Neural cell (in vitro differentiated cells): ENCODE data around the gene FKBP1B. TPM values are rescaled to one million over a fixed set of nuclear protein-coding genes. Genes with fewer than 3 reads are reported as not detected.

Source experiments
- H2AFZ ChIP-seq: fragments of 200-600, 300-800 bp; sonication (generic), shearing (Covaris generic); 2 replicates; pipeline ENCODE4 v1.6.0; 2014; ENCODE audit warnings: low read depth, mild to moderate bottlenecking, antibody characterized with exemption, low read length, moderate library complexity
- H3F3A ChIP-seq: fragments of 200-600 bp; shearing (Covaris generic); 2 replicates; pipeline ENCODE4 v1.6.1; 2016; ENCODE audit warnings: mild to moderate bottlenecking, moderate library complexity, mixed read lengths, antibody characterized with exemption, low read length; ENCODE audit not compliant: insufficient read depth, poor library complexity, severe bottlenecking
- H3K27ac ChIP-seq: fragments of 200-600, 300-800 bp; sonication (generic), shearing (Covaris generic); 2 replicates; pipeline ENCODE4 v1.5.1; 2014; ENCODE audit warnings: mild to moderate bottlenecking, low read length, moderate library complexity
- H3K27me3 ChIP-seq: fragments of 300-800, 200-600 bp; sonication (generic), shearing (Covaris generic); 2 replicates; pipeline ENCODE4 v1.6.0; 2014; ENCODE audit warnings: mild to moderate bottlenecking, low read depth, low read length, moderate library complexity; ENCODE audit not compliant: insufficient read depth
- H3K36me3 ChIP-seq: fragments of 300-800, 200-600 bp; sonication (generic), shearing (Covaris generic); 2 replicates; pipeline ENCODE4 v1.5.1; 2014; ENCODE audit warnings: mild to moderate bottlenecking, antibody characterized with exemption, low read length, moderate library complexity; ENCODE audit not compliant: insufficient read depth
- H3K4me2 ChIP-seq: fragments of 300-800, 200-600 bp; sonication (generic), shearing (Covaris generic); 2 replicates; pipeline ENCODE4 v1.6.0; 2014; ENCODE audit warnings: mild to moderate bottlenecking, low read length
- H3K4me3 ChIP-seq: fragments of 300-800, 200-600 bp; sonication (generic), shearing (Covaris generic); 2 replicates; pipeline ENCODE4 v1.5.1; 2014; ENCODE audit warnings: mild to moderate bottlenecking, low read length, moderate library complexity
- H3K79me2 ChIP-seq: fragments of 200-600 bp; shearing (Covaris generic); replicated peaks from 2 replicates; pipeline ENCODE4 v1.6.0; 2014; ENCODE audit warnings: mild to moderate bottlenecking, low read length, moderate library complexity; ENCODE audit not compliant: insufficient read depth
- H3K9ac ChIP-seq: fragments of 300-800, 200-600 bp; sonication (generic), shearing (Covaris generic); 2 replicates; pipeline ENCODE4 v1.6.1; 2016; ENCODE audit warnings: mild to moderate bottlenecking, low read length, mixed read lengths
- H3K9me2 ChIP-seq: fragments of 200-600 bp; shearing (Covaris generic); 2 replicates; pipeline ENCODE4 v1.6.1; 2016; ENCODE audit warnings: mild to moderate bottlenecking, low read length, mixed read lengths; ENCODE audit not compliant: insufficient read depth
- H3K9me3 ChIP-seq: fragments of 200-600, 300-800 bp; sonication (generic), shearing (Covaris generic); 2 replicates; pipeline ENCODE4 v1.6.1; 2016; ENCODE audit warnings: mild to moderate bottlenecking, mixed run types, low read length, moderate library complexity, mixed read lengths
- H4K20me1 ChIP-seq: fragments of 200-600 bp; shearing (Covaris generic); 2 replicates; pipeline ENCODE4 v1.6.1; 2016; ENCODE audit warnings: mild to moderate bottlenecking, mixed run types; ENCODE audit not compliant: insufficient read depth
- CTCF ChIP-seq: fragments of 450-650 bp; IDR thresholded peaks from 2 replicates; pipeline ENCODE4 v1.5.1; 2014; ENCODE audit warnings: antibody characterized with exemption, mild to moderate bottlenecking, moderate library complexity; ENCODE audit not compliant: poor library complexity, severe bottlenecking
- EP300 ChIP-seq: fragments of 450-650 bp; conservative IDR thresholded peaks from 2 replicates; pipeline ENCODE4 v1.6.1; 2014; ENCODE audit warnings: antibody characterized with exemption, mild to moderate bottlenecking, moderate library complexity; ENCODE audit not compliant: poor library complexity, severe bottlenecking
- EZH2 ChIP-seq: fragments of 200-600, 300-800 bp; shearing (Covaris generic), sonication (generic); IDR thresholded peaks from 2 replicates; pipeline ENCODE4 v1.6.1; 2014; ENCODE audit warnings: antibody characterized with exemption, low read length, borderline replicate concordance, mild to moderate bottlenecking; ENCODE audit not compliant: insufficient read depth, poor library complexity, severe bottlenecking
- MXI1 ChIP-seq: fragments of 450-650 bp; conservative IDR thresholded peaks from 2 replicates; pipeline ENCODE4 v1.6.1; 2014; ENCODE audit warnings: antibody characterized with exemption, mild to moderate bottlenecking; ENCODE audit not compliant: poor library complexity, severe bottlenecking
- POLR2AphosphoS5 ChIP-seq: IDR thresholded peaks from 2 replicates; pipeline ENCODE4 v1.6.1; 2012
- RAD21 ChIP-seq: fragments of 450-650 bp; conservative IDR thresholded peaks from 2 replicates; pipeline ENCODE4 v1.6.1; 2014; ENCODE audit warnings: antibody characterized with exemption, mild to moderate bottlenecking, moderate library complexity
- REST ChIP-seq: IDR thresholded peaks from 2 replicates; pipeline ENCODE4 v1.6.1; 2012; ENCODE audit warnings: borderline replicate concordance
- SMC3 ChIP-seq: fragments of 450-650 bp; conservative IDR thresholded peaks from 2 replicates; pipeline ENCODE4 v1.6.1; 2014; ENCODE audit warnings: antibody characterized with exemption, mild to moderate bottlenecking, moderate library complexity; ENCODE audit not compliant: poor library complexity
- TAF1 ChIP-seq: IDR thresholded peaks from 2 replicates; pipeline ENCODE4 v1.6.1; 2012; ENCODE audit warnings: low read depth
- polyA plus RNA-seq: library from polyadenylated mRNA; depleted of rRNA; stranded (reverse); fragments of >200 nt; gene quantifications from 2 replicates; pipeline ENCODE4 v1.2.3, GENCODE V29; 2014

FKBP1B gene
- polyA plus RNA-seq, 1 donor from 2014 or later = 154 TPM

- H3K9me2 ChIP-seq = no peaks in the 10 kb centered on the region
- no peaks in the 10 kb centered on the region for H3K27me3 ChIP-seq
- no peak overlapping the region for H3K9ac ChIP-seq
- no peaks in the 10 kb centered on the region for H3F3A ChIP-seq
- H4K20me1 ChIP-seq = no peaks in the 10 kb centered on the region
- H3K4me2 ChIP-seq = no peak overlapping the region
- no peak overlapping the region for H3K27ac ChIP-seq
- H3K79me2 ChIP-seq = no peaks in the 10 kb centered on the region
- no peak overlapping the region for H3K4me3 ChIP-seq
- H3K36me3 ChIP-seq = no peaks in the 10 kb centered on the region
- H3K9me3 ChIP-seq = no peaks in the 10 kb centered on the region
- TF ChIP-seq REST (no peak), POLR2AphosphoS5 (no peak), EZH2 (no peak), RAD21 (no peak), CTCF (no peak), TAF1 (no peak)
- no peak overlapping the region for H2AFZ ChIP-seq
Measured at GRCh38 chr2:24019729-24020128, 29.8 kb upstream of the FKBP1B start.

GRCh38 chr2:24020244-24020643, 29.3 kb upstream of the FKBP1B start:
- no peak overlapping the region for H3K4me2 ChIP-seq
- no peak for TF ChIP-seq SMC3
- no peak for TF ChIP-seq POLR2AphosphoS5
- no peak for TF ChIP-seq TAF1
- TF ChIP-seq EP300 = no peak
- TF ChIP-seq RAD21 = no peak
- TF ChIP-seq EZH2 = no peak
- TF ChIP-seq CTCF = no peak
- no peak for TF ChIP-seq MXI1
- TF ChIP-seq REST = no peak
- H3K4me3 ChIP-seq = no peak overlapping the region
- H3K9me3 ChIP-seq = no peaks in the 10 kb centered on the region
- no peaks in the 10 kb centered on the region for H3K27me3 ChIP-seq
- no peaks in the 10 kb centered on the region for H3K36me3 ChIP-seq
- no peaks in the 10 kb centered on the region for H3K9me2 ChIP-seq
- no peak overlapping the region for H2AFZ ChIP-seq
- no peak overlapping the region for H3K9ac ChIP-seq
- H3K79me2 ChIP-seq = no peaks in the 10 kb centered on the region
- no peaks in the 10 kb centered on the region for H3F3A ChIP-seq
- H4K20me1 ChIP-seq = no peaks in the 10 kb centered on the region
- no peak overlapping the region for H3K27ac ChIP-seq
